ENCODE data around the gene DBH.

DBH gene

GRCh38 chr9:133701321-133701980 is 65.3 kb downstream of the DBH start:
- DNase-seq (ENCODE audit: low read depth in 2 of 2), result peak in 1 of 2 donors; percentile 42

- peak; percentile 60 to 65 for DNase-seq (ENCODE audit: low read depth in 2 of 2)
Observed at GRCh38 chr9:133701981-133702797, 66.0 kb downstream of the DBH start.

- no peak for DNase-seq (ENCODE audit: low read depth in 2 of 2)
Observed at GRCh38 chr9:133702798-133703590, 66.8 kb downstream of the DBH start.

GRCh38 chr9:133703591-133704399 is 67.6 kb downstream of the DBH start:
- no peak for DNase-seq (ENCODE audit: low read depth in 2 of 2)

DNA sequence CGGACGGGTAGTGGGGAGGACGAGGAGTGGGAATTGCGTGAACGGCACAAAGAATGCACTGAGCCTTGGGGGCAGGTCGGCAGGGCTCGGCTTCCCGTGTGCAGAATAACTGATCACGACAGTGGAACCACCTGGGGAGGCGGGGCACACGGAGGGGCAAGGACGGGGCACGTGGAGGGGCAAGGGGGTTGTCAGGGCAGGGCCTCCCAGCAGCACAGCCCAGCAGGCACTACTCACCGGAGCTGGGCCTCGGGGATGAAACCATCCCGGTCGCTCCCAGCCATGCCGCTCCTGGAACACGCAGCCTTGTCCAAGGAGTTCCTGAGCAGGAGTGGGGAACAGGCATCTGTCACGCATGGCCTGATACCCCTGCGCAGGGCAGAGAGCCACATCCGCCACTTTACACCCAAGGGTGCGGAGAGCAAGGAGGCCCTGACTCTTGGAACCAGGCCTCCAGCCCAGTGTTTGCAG is 68.6 kb downstream of the DBH start:
- no peak for DNase-seq (ENCODE audit: low read depth in 2 of 2)

- no peak for DNase-seq (ENCODE audit: low read depth in 2 of 2)
Observed at GRCh38 chr9:133705576-133705975, 69.4 kb downstream of the DBH start.

DNA sequence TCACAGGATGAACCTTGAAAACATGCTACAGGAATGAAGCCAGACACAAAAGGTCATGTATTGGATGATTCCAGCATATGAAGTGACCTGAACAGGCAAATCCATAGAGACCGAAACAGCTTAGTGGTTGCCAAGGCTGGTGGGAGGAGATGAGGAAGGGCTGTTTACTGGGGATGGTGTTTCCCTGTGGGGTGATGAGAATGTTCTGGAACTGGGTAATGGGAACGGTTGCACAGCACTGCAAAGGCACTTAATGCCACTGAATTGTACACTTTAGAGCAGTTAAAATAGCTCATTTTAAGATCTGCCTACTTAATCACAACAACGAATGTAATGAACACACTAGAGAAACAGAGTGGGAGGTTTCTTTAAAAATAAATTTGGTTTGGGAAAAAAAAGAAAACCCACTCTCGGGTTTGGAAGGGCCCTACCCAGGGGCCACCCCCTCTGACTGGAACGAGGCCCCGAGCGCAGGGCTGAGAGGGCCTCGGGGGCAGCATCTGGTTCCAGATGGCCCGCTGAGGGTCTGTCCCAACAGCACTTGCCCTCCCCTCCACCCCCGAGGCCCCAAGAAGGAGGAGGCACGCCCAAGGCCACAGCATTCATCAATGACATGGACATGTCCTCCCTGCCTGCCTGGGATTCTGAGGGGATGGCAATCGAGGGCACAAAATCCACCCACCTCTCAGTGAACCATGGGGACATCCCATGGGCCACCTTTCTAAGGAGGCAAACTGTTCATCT is 70.3 kb downstream of the DBH start:
- DNase-seq (ENCODE audit: low read depth in 2 of 2), result no peak

- no peak for DNase-seq (ENCODE audit: low read depth in 2 of 2)
Observed at GRCh38 chr9:133707065-133707762, 71.1 kb downstream of the DBH start.

DNA sequence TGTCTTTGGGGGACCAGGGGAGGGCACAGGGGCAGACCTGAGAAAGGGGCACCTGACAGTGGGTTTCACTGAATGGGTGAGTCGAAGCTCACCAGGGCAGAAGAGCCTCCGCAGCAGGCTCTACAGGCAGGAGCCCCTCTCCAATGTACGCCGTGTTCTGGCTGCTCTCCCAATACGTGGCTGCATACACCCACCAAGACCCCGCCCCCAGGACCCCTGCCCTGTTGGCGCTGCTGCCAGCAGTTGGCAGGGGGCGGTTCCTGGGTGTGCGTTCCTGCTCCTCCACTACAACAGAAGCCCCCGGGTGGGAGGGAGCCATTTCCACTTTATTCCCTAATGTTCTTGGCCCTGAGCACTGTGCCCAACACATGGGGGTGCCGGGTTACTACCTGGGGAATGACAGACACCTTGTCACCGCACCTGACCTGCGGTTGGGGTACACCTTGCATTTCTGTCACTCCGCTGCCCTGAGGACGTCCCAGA is 71.6 kb downstream of the DBH start:
- DNase-seq (ENCODE audit: low read depth in 2 of 2), result no peak

GRCh38 chr9:133708246-133709014 is 72.3 kb downstream of the DBH start:
- DNase-seq (ENCODE audit: low read depth in 2 of 2), result no peak

All from stimulated activated CD4-positive, alpha-beta T cell treated with anti-CD3 and anti-CD28 coated beads, Interleukin-4, amount 100 ng/mL, for 48 hours (primary cell).